CD4-positive, alpha-beta T cell treated with Interleukin-21 for 1 hour (primary cell): ENCODE data around the gene BMPR1B.

Experiments used
- DNase-seq: peaks from one replicate; pipeline ENCODE4 v3.0.0-alpha.2; 2020

BMPR1B gene

GRCh38 chr4:94757192-94758140 lies at the start of gene BMPR1B:
Gene BMPR1B (plus strand): TSS chr4:94757955. CDS start chr4:95104425, 346,470 bp downstream.
- DNase-seq = no peak

- DNase-seq = no peak
Observed at GRCh38 chr4:94711635-94712034, 46.1 kb upstream of the BMPR1B start.

GRCh38 chr4:94714365-94715160 lies 43.2 kb upstream of the BMPR1B start:
- no peak for DNase-seq

- DNase-seq = no peak
Observed at GRCh38 chr4:94715726-94716125, 42.0 kb upstream of the BMPR1B start.

- no peak for DNase-seq
Observed at GRCh38 chr4:94721310-94721709, 36.4 kb upstream of the BMPR1B start.

GRCh38 chr4:94722270-94722669 lies 35.5 kb upstream of the BMPR1B start:
- DNase-seq = no peak

GRCh38 chr4:94722748-94723147 lies 35.0 kb upstream of the BMPR1B start:
- DNase-seq = no peak

- DNase-seq = no peak
Observed at GRCh38 chr4:94724016-94724790, 33.6 kb upstream of the BMPR1B start.

GRCh38 chr4:94726524-94727123 lies 31.1 kb upstream of the BMPR1B start:
- no peak for DNase-seq

GRCh38 chr4:94728056-94728766 lies 29.5 kb upstream of the BMPR1B start:
- DNase-seq = no peak

GRCh38 chr4:94732358-94732698 lies 25.4 kb upstream of the BMPR1B start:
- no peak for DNase-seq

GRCh38 chr4:94739741-94740140 lies 18.0 kb upstream of the BMPR1B start:
- no peak for DNase-seq

- DNase-seq = no peak
Observed at GRCh38 chr4:94741304-94741703, 16.5 kb upstream of the BMPR1B start.

GRCh38 chr4:94743838-94744237 lies 13.9 kb upstream of the BMPR1B start:
- DNase-seq = no peak

GRCh38 chr4:94744850-94745249 lies 12.9 kb upstream of the BMPR1B start:
- no peak for DNase-seq

GRCh38 chr4:94746746-94747145 lies 11.0 kb upstream of the BMPR1B start:
- DNase-seq = no peak

GRCh38 chr4:94758141-94758699 lies 465 bp downstream of the BMPR1B start:
- DNase-seq = no peak

- DNase-seq = no peak
Observed at GRCh38 chr4:94758700-94759399, 1.1 kb downstream of the BMPR1B start.

GRCh38 chr4:94759767-94760211 lies 2.0 kb downstream of the BMPR1B start:
- no peak for DNase-seq

- DNase-seq = no peak
Observed at GRCh38 chr4:94762326-94762725, 4.6 kb downstream of the BMPR1B start.

- DNase-seq = no peak
Observed at GRCh38 chr4:94763005-94763404, 5.2 kb downstream of the BMPR1B start.
